ENCODE results near the gene ATP6V1E1. TPM values are rescaled to one million over a fixed set of nuclear protein-coding genes. Genes with fewer than 3 reads are reported as not detected.

The ATP6V1E1 gene
- total and polyA plus RNA-seq, 8 donors, result 80.6 to 140 (median 95.1) TPM

DNA sequence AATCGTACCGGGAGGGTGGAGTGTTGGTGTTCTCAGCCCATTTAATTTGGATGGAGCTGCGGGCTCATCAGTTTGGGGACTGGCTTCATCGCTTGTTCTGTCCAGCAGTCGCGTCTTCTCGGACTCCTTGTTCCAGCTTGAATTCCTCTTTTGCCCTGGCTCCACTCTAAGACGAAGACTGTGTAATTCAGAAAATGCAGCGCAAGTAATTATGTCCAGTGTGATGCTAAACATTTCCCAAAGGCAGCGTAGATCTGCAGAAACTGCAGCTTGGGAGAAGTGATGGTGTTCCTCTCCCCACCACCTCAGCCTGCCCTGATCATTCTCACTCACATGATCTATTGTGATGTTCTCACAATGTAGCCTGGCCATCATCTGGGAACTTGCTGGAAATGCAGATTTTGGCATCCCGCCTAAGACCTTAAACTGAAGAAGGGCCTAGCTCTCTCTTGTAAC lies 64.6 kb downstream of the ATP6V1E1 start:
- Histone ChIP-seq H3K27ac (no peak overlapping the region), H3K36me3 (no peaks in the 10 kb centered on the region), H3K4me1 (peaks cover 0 to 10% of the 10 kb centered on the region in 2 donors), H3K9me3 (no peaks in the 10 kb centered on the region), H3K4me3 (no peak overlapping the region), H3K27me3 (no peaks in the 10 kb centered on the region)
- TF ChIP-seq CTCF (IDR thresholded peaks at IDR 0.05), result no peak
- ATAC-seq (no peak), DNase-seq (no peak)
- intact Hi-C loops (cut with DNase I), result no loop called here

DNA sequence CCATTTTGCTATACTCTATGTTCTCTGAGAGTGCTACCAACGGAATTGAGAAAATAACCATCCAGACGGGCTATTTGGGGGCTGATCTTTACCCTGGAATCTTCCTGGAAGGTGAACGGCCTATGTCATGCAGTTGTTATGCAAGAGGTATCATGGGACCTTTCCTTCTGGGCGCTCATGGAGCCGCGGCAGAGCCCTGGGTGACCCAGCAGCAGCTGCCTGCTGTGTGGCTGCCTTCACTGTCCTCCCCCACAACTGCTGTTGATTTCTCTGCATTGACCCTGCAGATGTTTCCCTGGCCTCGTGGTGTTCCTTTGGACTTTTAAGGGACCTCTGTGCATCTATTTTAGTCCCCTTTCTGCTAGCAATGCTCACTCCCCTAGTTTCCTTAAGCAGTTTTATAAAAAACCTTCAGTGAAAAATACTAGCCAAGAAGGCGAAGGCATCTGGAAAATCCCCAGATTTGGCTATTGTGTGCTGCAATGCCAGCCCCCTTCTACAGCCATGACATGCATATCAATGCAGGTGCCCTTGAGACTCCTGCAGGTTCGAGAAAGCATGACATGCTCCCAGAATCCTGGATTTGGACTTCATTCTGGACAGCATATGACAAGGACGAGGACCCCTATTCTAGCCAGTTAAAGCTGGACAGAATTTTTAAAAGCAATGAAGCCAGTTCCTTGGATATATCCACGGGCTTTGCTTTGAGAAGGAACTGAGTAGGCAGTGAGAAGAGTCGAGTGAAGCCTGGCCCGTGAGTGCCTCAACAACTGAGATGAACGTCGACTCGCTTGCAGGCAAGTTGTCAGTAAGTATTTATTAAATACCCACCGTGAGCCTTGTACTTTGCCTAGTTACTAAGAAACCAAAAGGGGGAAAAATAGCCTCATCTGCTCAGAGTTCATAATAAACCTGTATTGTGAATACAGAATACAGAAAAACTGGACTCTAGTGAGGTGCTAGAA lies 65.4 kb downstream of the ATP6V1E1 start, which contains the start of gene SLC25A18:
SLC25A18 (plus strand) TSS at position 593 of the 965 bp plus-strand sequence. CDS start 16,447 bp downstream, outside the sequence.
- peak within 1 kb of the TSS in 1 of 2 donors; percentile 30 for H3K27ac ChIP-seq
- H3K36me3 ChIP-seq, result no peaks in the 10 kb centered on the region
- peaks cover 0 to 10% of the 10 kb centered on the region in 2 donors for H3K4me1 ChIP-seq
- H3K9me3 ChIP-seq, result no peaks in the 10 kb centered on the region
- DNase-seq (no peak), ATAC-seq (peak; percentile 85)
- H3K4me3 ChIP-seq, result no peak within 1 kb of the TSS
- no peaks in the 10 kb centered on the region for H3K27me3 ChIP-seq
- intact Hi-C loops (cut with DNase I), result no loop called here
- no peak for TF ChIP-seq CTCF (IDR thresholded peaks at IDR 0.05)

DNA sequence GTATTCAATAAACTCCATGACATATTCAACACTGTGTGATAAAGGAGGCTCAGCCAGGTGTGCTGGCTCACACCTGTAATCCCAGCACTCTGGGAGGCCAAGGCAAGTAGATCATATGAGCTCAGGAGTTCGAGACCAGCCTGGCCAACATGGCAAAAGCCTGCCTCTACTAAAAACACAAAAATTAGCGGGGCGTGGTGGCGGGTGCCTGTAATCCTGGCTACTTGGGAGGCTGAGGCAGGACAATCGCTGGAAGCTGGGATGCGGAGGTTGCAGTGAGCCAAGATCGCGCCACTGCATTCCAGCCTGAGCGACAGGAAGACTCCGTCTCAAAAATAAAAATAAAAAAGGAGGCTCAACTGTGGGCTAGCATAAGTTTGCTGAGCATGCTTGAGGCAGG lies 69.4 kb downstream of the ATP6V1E1 start:
- intact Hi-C loops (cut with DNase I), result no loop called here
- Histone ChIP-seq H3K27ac (no peak overlapping the region), H3K36me3 (no peaks in the 10 kb centered on the region), H3K27me3 (no peaks in the 10 kb centered on the region), H3K9me3 (no peaks in the 10 kb centered on the region), H3K4me1 (peaks cover 0 to 10% of the 10 kb centered on the region in 2 donors), H3K4me3 (no peak overlapping the region)
- TF ChIP-seq CTCF (IDR thresholded peaks at IDR 0.05), result no peak
- ATAC-seq, result no peak
- DNase-seq, result no peak

DNA sequence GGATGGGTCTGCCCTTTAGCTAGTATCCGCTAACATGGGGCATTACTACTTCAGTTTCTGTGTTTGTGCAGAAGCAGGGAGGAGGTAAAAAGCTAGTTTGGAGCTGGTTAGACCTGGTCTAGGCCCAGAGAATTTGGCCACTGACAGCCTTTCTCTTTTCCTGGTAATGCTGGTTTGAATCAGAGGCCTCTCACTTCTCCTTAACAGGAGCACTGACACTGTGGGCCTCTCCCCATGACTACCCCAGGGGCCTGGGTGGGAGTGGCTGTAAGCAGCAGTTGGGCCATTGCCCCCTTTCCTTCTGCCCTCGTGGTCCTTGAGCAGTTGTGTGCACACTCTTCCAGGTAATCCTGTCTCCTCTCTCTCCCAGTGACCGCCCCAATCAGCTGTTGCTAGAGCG lies 73.7 kb downstream of the ATP6V1E1 start:
- no peak for DNase-seq
- Histone ChIP-seq H3K27ac (no peak overlapping the region), H3K9me3 (no peaks in the 10 kb centered on the region), H3K4me3 (no peak overlapping the region), H3K36me3 (peaks cover 0 to 9% of the 10 kb centered on the region in 2 donors), H3K4me1 (no peaks in the 10 kb centered on the region), H3K27me3 (no peaks in the 10 kb centered on the region)
- intact Hi-C loops (cut with DNase I), result no loop called here
- no peak for ATAC-seq
- no peak for TF ChIP-seq CTCF (IDR thresholded peaks at IDR 0.05)

- DNase-seq (peak in 1 of 4 donors; percentile 47), ATAC-seq (peak; percentile 75)
- Histone ChIP-seq H3K4me3 (no peak overlapping the region), H3K9me3 (no peaks in the 10 kb centered on the region), H3K27ac (no peak overlapping the region), H3K36me3 (peaks cover 0 to 22% of the 10 kb centered on the region in 2 donors), H3K27me3 (no peaks in the 10 kb centered on the region), H3K4me1 (no peaks in the 10 kb centered on the region)
- TF ChIP-seq CTCF (IDR thresholded peaks at IDR 0.05), result no peak
- intact Hi-C loops (cut with DNase I), result no loop called here
These were observed 75.8 kb downstream of the ATP6V1E1 start for GRCh38 chr22:17552737-17553136.

All from left lung (tissue), 10 donors.